HG02981 (cell line): ENCODE results near the gene PBX3.
A peak's percentile ranks its signal among the peaks of the same experiment; 100 is the strongest.

Experiments used
- ATAC-seq: cut with Tn5 transposase; IDR thresholded peaks from one replicate; pipeline ENCODE4 v1.9.1; 2021; ENCODE audit warnings: mild to moderate bottlenecking, moderate library complexity; ENCODE audit not compliant: unreplicated experiment

The PBX3 gene

GRCh38 chr9:125748446-125749099 lies 1.4 kb downstream of the PBX3 start:
- ATAC-seq, result no peak

GRCh38 chr9:125749287-125749935 lies 2.2 kb downstream of the PBX3 start:
- ATAC-seq, result no peak

GRCh38 chr9:125749951-125750626 lies 2.9 kb downstream of the PBX3 start:
- ATAC-seq, result no peak

GRCh38 chr9:125750627-125751011 lies 3.4 kb downstream of the PBX3 start:
- ATAC-seq, result no peak

- no peak for ATAC-seq
Observed at GRCh38 chr9:125752070-125752628, 5.0 kb downstream of the PBX3 start.

- ATAC-seq, result no peak
Observed at GRCh38 chr9:125754096-125754495, 6.9 kb downstream of the PBX3 start.

GRCh38 chr9:125755340-125755739 lies 8.2 kb downstream of the PBX3 start:
- ATAC-seq, result no peak

- no peak for ATAC-seq
Observed at GRCh38 chr9:125756518-125756917, 9.3 kb downstream of the PBX3 start.

- ATAC-seq, result no peak
Observed at GRCh38 chr9:125757834-125758233, 10.7 kb downstream of the PBX3 start.

- no peak for ATAC-seq
Observed at GRCh38 chr9:125758986-125759763, 12.0 kb downstream of the PBX3 start.

- no peak for ATAC-seq
Observed at GRCh38 chr9:125759764-125760129, 12.6 kb downstream of the PBX3 start.

- no peak for ATAC-seq
Observed at GRCh38 chr9:125760537-125760936, 13.4 kb downstream of the PBX3 start.

GRCh38 chr9:125761676-125762450 lies 14.7 kb downstream of the PBX3 start:
- ATAC-seq, result no peak

GRCh38 chr9:125763394-125763801 lies 16.2 kb downstream of the PBX3 start:
- ATAC-seq, result no peak

GRCh38 chr9:125764198-125764597 lies 17.0 kb downstream of the PBX3 start:
- ATAC-seq, result no peak

- no peak for ATAC-seq
Observed at GRCh38 chr9:125766468-125767221, 19.5 kb downstream of the PBX3 start.

- peak; percentile 53 for ATAC-seq
Observed at GRCh38 chr9:125767349-125767748, 20.2 kb downstream of the PBX3 start.

GRCh38 chr9:125768803-125769202 lies 21.6 kb downstream of the PBX3 start:
- ATAC-seq, result no peak

- no peak for ATAC-seq
Observed at GRCh38 chr9:125771037-125771436, 23.9 kb downstream of the PBX3 start.

- ATAC-seq, result no peak
Observed at GRCh38 chr9:125772740-125773139, 25.6 kb downstream of the PBX3 start.
